DOHH2 (cell line): Measurements from ENCODE around the gene MORC2.

Source experiments
- H3F3A ChIP-seq: fragments of 200-600 bp; sonication (generic), shearing (Covaris generic); 2 replicates; pipeline ENCODE4 v1.6.0; 2016; ENCODE audit warnings: antibody characterized with exemption, mild to moderate bottlenecking; ENCODE audit not compliant: control insufficient read depth, insufficient read depth
- H3K27ac ChIP-seq: fragments of 200-600 bp; sonication (generic); 2 replicates; pipeline ENCODE4 v1.5.1; 2014; ENCODE audit warnings: low read depth, mild to moderate bottlenecking, low read length, moderate library complexity
- H3K27me3 ChIP-seq: fragments of 200-600 bp; sonication (generic); 2 replicates; pipeline ENCODE4 v1.6.1; 2014; ENCODE audit warnings: mild to moderate bottlenecking, low read length, mixed read lengths; ENCODE audit not compliant: control insufficient read depth
- H3K36me3 ChIP-seq: fragments of 200-600 bp; sonication (generic); 2 replicates; pipeline ENCODE4 v1.6.1; 2014; ENCODE audit warnings: mild to moderate bottlenecking, low read length, moderate library complexity, mixed read lengths; ENCODE audit not compliant: control insufficient read depth
- H3K4me1 ChIP-seq: fragments of 200-600 bp; sonication (generic); 2 replicates; pipeline ENCODE4 v1.6.1; 2014; ENCODE audit warnings: mild to moderate bottlenecking, low read length, mixed read lengths; ENCODE audit not compliant: control insufficient read depth
- H3K4me2 ChIP-seq: fragments of 200-600 bp; sonication (generic); 2 replicates; pipeline ENCODE4 v1.6.0; 2014; ENCODE audit warnings: mild to moderate bottlenecking, low read length, moderate library complexity
- H3K4me3 ChIP-seq: fragments of 200-600 bp; sonication (generic); 2 replicates; pipeline ENCODE4 v1.5.1; 2014; ENCODE audit warnings: mild to moderate bottlenecking, low read length, mixed read lengths
- H3K79me2 ChIP-seq: fragments of 200-600 bp; sonication (generic); 2 replicates; pipeline ENCODE4 v1.6.1; 2014; ENCODE audit warnings: mild to moderate bottlenecking, low read length, mixed read lengths; ENCODE audit not compliant: control insufficient read depth
- H3K9me2 ChIP-seq: fragments of 200-600 bp; sonication (generic); replicated peaks from 2 replicates; pipeline ENCODE4 v1.6.1; 2014; ENCODE audit warnings: mild to moderate bottlenecking, low read length, mixed read lengths; ENCODE audit not compliant: control insufficient read depth
- H3K9me3 ChIP-seq: fragments of 200-600 bp; sonication (generic); 2 replicates; pipeline ENCODE4 v1.6.1; 2014; ENCODE audit warnings: antibody characterized with exemption, low read length, mixed read lengths; ENCODE audit not compliant: control insufficient read depth, insufficient read depth
- H4K20me1 ChIP-seq: fragments of 200-600 bp; sonication (generic); 2 replicates; pipeline ENCODE4 v1.6.0; 2014; ENCODE audit warnings: low read depth, mild to moderate bottlenecking, antibody characterized with exemption, low read length, moderate library complexity; ENCODE audit not compliant: control insufficient read depth, insufficient read depth
- CTCF ChIP-seq: fragments of 200-600 bp; sonication (generic); IDR thresholded peaks from one replicate; pipeline ENCODE4 v1.5.1; 2014; ENCODE audit warnings: antibody characterized with exemption, mild to moderate bottlenecking, low read depth, low read length; ENCODE audit not compliant: poor library complexity, severe bottlenecking
- EZH2phosphoT487 ChIP-seq: fragments of 200-600 bp; sonication (generic); IDR thresholded peaks from 2 replicates; pipeline ENCODE4 v1.6.1; 2017; ENCODE audit warnings: borderline replicate concordance, mild to moderate bottlenecking, antibody characterized with exemption, low read length, moderate library complexity, mixed read lengths

The MORC2 gene

GRCh38 chr22:30945653-30946052 lies 22.9 kb downstream of the MORC2 start:
- H3K4me3 ChIP-seq, result no peak overlapping the region
- H3K27me3 ChIP-seq, result no peaks in the 10 kb centered on the region
- no peaks in the 10 kb centered on the region for H3K9me2 ChIP-seq
- no peaks in the 10 kb centered on the region for H3F3A ChIP-seq
- no peaks in the 10 kb centered on the region for H3K79me2 ChIP-seq
- H3K9me3 ChIP-seq, result no peaks in the 10 kb centered on the region
- no peak overlapping the region for H3K4me2 ChIP-seq
- no peaks in the 10 kb centered on the region for H3K4me1 ChIP-seq
- H3K27ac ChIP-seq, result no peak overlapping the region
- TF ChIP-seq CTCF, result no peak
- no peak for TF ChIP-seq EZH2phosphoT487
- no peaks in the 10 kb centered on the region for H4K20me1 ChIP-seq
- H3K36me3 ChIP-seq, result peaks cover 96% of the 10 kb centered on the region

DNA sequence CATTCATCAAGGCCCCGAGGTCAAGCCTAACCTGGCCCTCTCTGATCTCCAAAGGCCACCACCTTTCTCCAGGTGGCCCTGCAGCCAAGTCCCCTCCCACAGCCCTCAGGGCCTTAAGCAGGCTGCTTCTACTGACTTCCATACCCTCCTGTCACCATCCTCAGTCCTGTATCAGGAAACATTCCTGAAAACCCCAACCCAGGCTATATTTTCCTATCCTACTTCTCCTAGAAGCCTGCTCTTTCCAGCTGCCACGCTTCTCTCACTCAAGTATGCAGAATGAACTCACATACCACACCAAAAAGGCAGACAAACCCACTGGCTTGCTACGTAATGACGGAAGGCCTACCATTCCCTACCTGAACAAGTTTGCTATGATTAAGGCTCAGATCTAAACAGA lies 23.6 kb downstream of the MORC2 start:
- H3K36me3 ChIP-seq, result peaks cover 96% of the 10 kb centered on the region
- no peak for TF ChIP-seq CTCF
- TF ChIP-seq EZH2phosphoT487, result no peak
- no peak overlapping the region for H3K4me2 ChIP-seq
- no peaks in the 10 kb centered on the region for H3K79me2 ChIP-seq
- no peaks in the 10 kb centered on the region for H3K9me3 ChIP-seq
- H3K27ac ChIP-seq, result no peak overlapping the region
- no peaks in the 10 kb centered on the region for H3K9me2 ChIP-seq
- H3K27me3 ChIP-seq, result no peaks in the 10 kb centered on the region
- H4K20me1 ChIP-seq, result no peaks in the 10 kb centered on the region
- no peak overlapping the region for H3K4me3 ChIP-seq
- no peaks in the 10 kb centered on the region for H3F3A ChIP-seq
- H3K4me1 ChIP-seq, result no peaks in the 10 kb centered on the region

DNA sequence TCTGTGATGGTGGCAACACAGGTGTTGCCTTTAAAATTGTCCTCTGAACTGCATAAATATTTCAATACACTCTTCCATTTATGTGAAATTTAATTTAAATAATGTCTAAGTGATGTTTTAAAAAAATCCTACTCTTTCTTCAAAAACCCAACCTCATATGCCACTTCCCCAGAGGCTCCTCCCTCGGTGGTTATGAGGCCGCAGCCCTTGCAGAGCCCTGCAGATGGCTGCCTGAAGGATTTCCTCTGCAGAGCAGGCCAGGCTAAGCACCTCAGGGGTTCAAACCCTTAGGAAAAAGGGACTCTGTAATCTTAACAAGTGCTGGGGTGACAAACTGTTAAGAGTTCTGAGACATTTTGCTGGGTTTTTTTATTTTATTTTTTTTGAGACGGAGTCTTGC lies 25.2 kb downstream of the MORC2 start:
- no peaks in the 10 kb centered on the region for H3K9me3 ChIP-seq
- no peaks in the 10 kb centered on the region for H3K4me1 ChIP-seq
- H3K79me2 ChIP-seq, result no peaks in the 10 kb centered on the region
- no peak for TF ChIP-seq CTCF
- no peak for TF ChIP-seq EZH2phosphoT487
- H3K36me3 ChIP-seq, result peaks cover 94% of the 10 kb centered on the region
- H3K9me2 ChIP-seq, result no peaks in the 10 kb centered on the region
- no peaks in the 10 kb centered on the region for H3K27me3 ChIP-seq
- no peak overlapping the region for H3K27ac ChIP-seq
- no peak overlapping the region for H3K4me2 ChIP-seq
- H3K4me3 ChIP-seq, result no peak overlapping the region
- no peaks in the 10 kb centered on the region for H4K20me1 ChIP-seq
- no peaks in the 10 kb centered on the region for H3F3A ChIP-seq

DNA sequence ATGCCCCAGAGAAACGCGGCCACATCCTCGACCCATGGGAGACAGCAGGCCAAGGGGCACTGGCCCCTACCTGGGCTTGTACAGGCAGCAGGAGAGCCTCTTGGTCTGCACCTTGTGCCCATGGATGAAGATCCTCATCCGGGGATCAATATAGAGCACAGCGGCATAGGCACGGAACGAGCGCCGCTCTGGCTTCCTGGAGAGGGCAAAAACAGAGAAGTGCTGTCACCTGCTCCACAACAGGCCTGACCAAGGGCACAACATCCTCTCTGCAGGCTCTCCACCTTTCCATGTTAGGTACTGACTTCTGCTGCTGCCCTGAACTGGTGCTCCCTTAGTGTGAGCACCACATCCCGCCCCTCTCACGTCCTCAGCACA lies 27.2 kb downstream of the MORC2 start:
- Histone ChIP-seq H3F3A (no peaks in the 10 kb centered on the region), H4K20me1 (no peaks in the 10 kb centered on the region), H3K27ac (no peak overlapping the region), H3K4me1 (no peaks in the 10 kb centered on the region), H3K4me3 (no peak overlapping the region), H3K79me2 (no peaks in the 10 kb centered on the region), H3K9me3 (no peaks in the 10 kb centered on the region), H3K4me2 (no peak overlapping the region), H3K36me3 (peaks cover 93% of the 10 kb centered on the region), H3K9me2 (no peaks in the 10 kb centered on the region), H3K27me3 (no peaks in the 10 kb centered on the region)
- TF ChIP-seq EZH2phosphoT487, result no peak
- TF ChIP-seq CTCF, result no peak
